Neural cell (in vitro differentiated cells): ENCODE data around the gene L1CAM. TPM values are rescaled to one million over a fixed set of nuclear protein-coding genes. Genes with fewer than 3 reads are reported as not detected.
A peak's percentile ranks its signal among the peaks of the same experiment; 100 is the strongest.

Experiments used
- H2AFZ ChIP-seq: fragments of 200-600, 300-800 bp; sonication (generic), shearing (Covaris generic); 2 replicates; pipeline ENCODE4 v1.6.0; 2014; ENCODE audit warnings: low read depth, mild to moderate bottlenecking, antibody characterized with exemption, low read length, moderate library complexity
- H3F3A ChIP-seq: fragments of 200-600 bp; shearing (Covaris generic); 2 replicates; pipeline ENCODE4 v1.6.1; 2016; ENCODE audit warnings: mild to moderate bottlenecking, moderate library complexity, mixed read lengths, antibody characterized with exemption, low read length; ENCODE audit not compliant: insufficient read depth, poor library complexity, severe bottlenecking
- H3K27ac ChIP-seq: fragments of 200-600, 300-800 bp; sonication (generic), shearing (Covaris generic); 2 replicates; pipeline ENCODE4 v1.5.1; 2014; ENCODE audit warnings: mild to moderate bottlenecking, low read length, moderate library complexity
- H3K27me3 ChIP-seq: fragments of 300-800, 200-600 bp; sonication (generic), shearing (Covaris generic); 2 replicates; pipeline ENCODE4 v1.6.0; 2014; ENCODE audit warnings: mild to moderate bottlenecking, low read depth, low read length, moderate library complexity; ENCODE audit not compliant: insufficient read depth
- H3K36me3 ChIP-seq: fragments of 300-800, 200-600 bp; sonication (generic), shearing (Covaris generic); 2 replicates; pipeline ENCODE4 v1.5.1; 2014; ENCODE audit warnings: mild to moderate bottlenecking, antibody characterized with exemption, low read length, moderate library complexity; ENCODE audit not compliant: insufficient read depth
- H3K4me2 ChIP-seq: fragments of 300-800, 200-600 bp; sonication (generic), shearing (Covaris generic); 2 replicates; pipeline ENCODE4 v1.6.0; 2014; ENCODE audit warnings: mild to moderate bottlenecking, low read length
- H3K4me3 ChIP-seq: fragments of 300-800, 200-600 bp; sonication (generic), shearing (Covaris generic); 2 replicates; pipeline ENCODE4 v1.5.1; 2014; ENCODE audit warnings: mild to moderate bottlenecking, low read length, moderate library complexity
- H3K79me2 ChIP-seq: fragments of 200-600 bp; shearing (Covaris generic); replicated peaks from 2 replicates; pipeline ENCODE4 v1.6.0; 2014; ENCODE audit warnings: mild to moderate bottlenecking, low read length, moderate library complexity; ENCODE audit not compliant: insufficient read depth
- H3K9ac ChIP-seq: fragments of 300-800, 200-600 bp; sonication (generic), shearing (Covaris generic); 2 replicates; pipeline ENCODE4 v1.6.1; 2016; ENCODE audit warnings: mild to moderate bottlenecking, low read length, mixed read lengths
- H3K9me2 ChIP-seq: fragments of 200-600 bp; shearing (Covaris generic); 2 replicates; pipeline ENCODE4 v1.6.1; 2016; ENCODE audit warnings: mild to moderate bottlenecking, low read length, mixed read lengths; ENCODE audit not compliant: insufficient read depth
- H3K9me3 ChIP-seq: fragments of 200-600, 300-800 bp; sonication (generic), shearing (Covaris generic); 2 replicates; pipeline ENCODE4 v1.6.1; 2016; ENCODE audit warnings: mild to moderate bottlenecking, mixed run types, low read length, moderate library complexity, mixed read lengths
- H4K20me1 ChIP-seq: fragments of 200-600 bp; shearing (Covaris generic); 2 replicates; pipeline ENCODE4 v1.6.1; 2016; ENCODE audit warnings: mild to moderate bottlenecking, mixed run types; ENCODE audit not compliant: insufficient read depth
- CTCF ChIP-seq: fragments of 450-650 bp; IDR thresholded peaks from 2 replicates; pipeline ENCODE4 v1.5.1; 2014; ENCODE audit warnings: antibody characterized with exemption, mild to moderate bottlenecking, moderate library complexity; ENCODE audit not compliant: poor library complexity, severe bottlenecking
- EP300 ChIP-seq: fragments of 450-650 bp; conservative IDR thresholded peaks from 2 replicates; pipeline ENCODE4 v1.6.1; 2014; ENCODE audit warnings: antibody characterized with exemption, mild to moderate bottlenecking, moderate library complexity; ENCODE audit not compliant: poor library complexity, severe bottlenecking
- EZH2 ChIP-seq: fragments of 200-600, 300-800 bp; shearing (Covaris generic), sonication (generic); IDR thresholded peaks from 2 replicates; pipeline ENCODE4 v1.6.1; 2014; ENCODE audit warnings: antibody characterized with exemption, low read length, borderline replicate concordance, mild to moderate bottlenecking; ENCODE audit not compliant: insufficient read depth, poor library complexity, severe bottlenecking
- MXI1 ChIP-seq: fragments of 450-650 bp; conservative IDR thresholded peaks from 2 replicates; pipeline ENCODE4 v1.6.1; 2014; ENCODE audit warnings: antibody characterized with exemption, mild to moderate bottlenecking; ENCODE audit not compliant: poor library complexity, severe bottlenecking
- POLR2AphosphoS5 ChIP-seq: IDR thresholded peaks from 2 replicates; pipeline ENCODE4 v1.6.1; 2012
- RAD21 ChIP-seq: fragments of 450-650 bp; conservative IDR thresholded peaks from 2 replicates; pipeline ENCODE4 v1.6.1; 2014; ENCODE audit warnings: antibody characterized with exemption, mild to moderate bottlenecking, moderate library complexity
- REST ChIP-seq: IDR thresholded peaks from 2 replicates; pipeline ENCODE4 v1.6.1; 2012; ENCODE audit warnings: borderline replicate concordance
- SMC3 ChIP-seq: fragments of 450-650 bp; conservative IDR thresholded peaks from 2 replicates; pipeline ENCODE4 v1.6.1; 2014; ENCODE audit warnings: antibody characterized with exemption, mild to moderate bottlenecking, moderate library complexity; ENCODE audit not compliant: poor library complexity
- TAF1 ChIP-seq: IDR thresholded peaks from 2 replicates; pipeline ENCODE4 v1.6.1; 2012; ENCODE audit warnings: low read depth
- polyA plus RNA-seq: library from polyadenylated mRNA; depleted of rRNA; stranded (reverse); fragments of >200 nt; gene quantifications from 2 replicates; pipeline ENCODE4 v1.2.3, GENCODE V29; 2014

Gene L1CAM
- polyA plus RNA-seq, 1 donor from 2014 or later: 88.0 TPM

- Histone ChIP-seq H3K4me2 (no peak overlapping the region), H4K20me1 (no peaks in the 10 kb centered on the region), H3K36me3 (no peaks in the 10 kb centered on the region), H3K27ac (peak overlapping the region; percentile 91), H3K9me3 (no peaks in the 10 kb centered on the region), H3K79me2 (peaks cover 31% of the 10 kb centered on the region), H3K27me3 (no peaks in the 10 kb centered on the region), H2AFZ (no peak overlapping the region), H3F3A (no peaks in the 10 kb centered on the region), H3K4me3 (peak overlapping the region; percentile 39), H3K9ac (peak overlapping the region; percentile 71), H3K9me2 (no peaks in the 10 kb centered on the region)
- no peak for TF ChIP-seq TAF1
- TF ChIP-seq MXI1: peak; percentile 67
- TF ChIP-seq EZH2: no peak
- TF ChIP-seq RAD21: peak; percentile 40
- TF ChIP-seq SMC3: peak; percentile 59
- peak; percentile 55 for TF ChIP-seq POLR2AphosphoS5
- no peak for TF ChIP-seq CTCF
- peak; percentile 86 for TF ChIP-seq REST
- peak; percentile 87 for TF ChIP-seq EP300
These were observed 14.5 kb downstream of the L1CAM start for GRCh38 chrX:153871451-153871850.

- Histone ChIP-seq H4K20me1 (no peaks in the 10 kb centered on the region), H3K79me2 (peaks cover 26% of the 10 kb centered on the region), H3K9me3 (no peaks in the 10 kb centered on the region), H3K4me3 (peak overlapping the region; percentile 39), H2AFZ (no peak overlapping the region), H3K36me3 (no peaks in the 10 kb centered on the region), H3K4me2 (no peak overlapping the region), H3K27ac (peak overlapping the region; percentile 91), H3K27me3 (no peaks in the 10 kb centered on the region), H3K9ac (peak overlapping the region; percentile 44), H3K9me2 (no peaks in the 10 kb centered on the region), H3F3A (no peaks in the 10 kb centered on the region)
- TF ChIP-seq POLR2AphosphoS5 (no peak), TAF1 (no peak), EP300 (no peak), EZH2 (no peak), MXI1 (no peak)
These were observed 15.1 kb downstream of the L1CAM start for GRCh38 chrX:153870791-153871360.
